Hepatocyte (in vitro differentiated cells): Measurements from ENCODE around the gene ARSJ. TPM values are rescaled to one million over a fixed set of nuclear protein-coding genes. Genes with fewer than 3 reads are reported as not detected.
"Not testable (repeated sequence)": the region's sequence is repeated elsewhere in the genome, so short reads cannot be mapped to it uniquely, and the experiment has no call there.

Experiments used
- DNase-seq: peaks from one replicate; pipeline ENCODE4 v3.0.0-alpha.2; 2016; ENCODE audit warnings: low spot score
- H2AFZ ChIP-seq: fragments of 200-600 bp; sonication (generic); 2 replicates; pipeline ENCODE4 v1.6.0; 2016; ENCODE audit warnings: antibody characterized with exemption, mild to moderate bottlenecking
- H3K27ac ChIP-seq: fragments of 200-600 bp; sonication (generic); 2 replicates; pipeline ENCODE4 v1.5.1; 2016; ENCODE audit warnings: mild to moderate bottlenecking
- H3K27me3 ChIP-seq: fragments of 200-600 bp; sonication (generic); 2 replicates; pipeline ENCODE4 v1.6.1; 2016
- H3K36me3 ChIP-seq: fragments of 200-600 bp; sonication (generic); replicated peaks from 2 replicates; pipeline ENCODE4 v1.5.1; 2016; ENCODE audit warnings: low read depth; ENCODE audit not compliant: insufficient read depth
- H3K4me1 ChIP-seq: fragments of 200-600 bp; sonication (generic); 2 replicates; pipeline ENCODE4 v1.5.1; 2016; ENCODE audit warnings: mild to moderate bottlenecking, moderate library complexity; ENCODE audit not compliant: insufficient read depth
- H3K4me2 ChIP-seq: fragments of 200-600 bp; sonication (generic); 2 replicates; pipeline ENCODE4 v1.6.0; 2016
- H3K4me3 ChIP-seq: fragments of 200-600 bp; sonication (generic); 2 replicates; pipeline ENCODE4 v1.5.1; 2016; ENCODE audit warnings: mild to moderate bottlenecking
- H3K79me2 ChIP-seq: fragments of 200-600 bp; sonication (generic); 2 replicates; pipeline ENCODE4 v1.6.0; 2017; ENCODE audit warnings: mild to moderate bottlenecking
- H3K9me2 ChIP-seq: fragments of 200-600 bp; sonication (generic); replicated peaks from 2 replicates; pipeline ENCODE4 v1.6.0; 2017; ENCODE audit warnings: mild to moderate bottlenecking; ENCODE audit not compliant: insufficient read depth
- H3K9me3 ChIP-seq: fragments of 200-600 bp; sonication (generic); 2 replicates; pipeline ENCODE4 v1.5.1; 2016; ENCODE audit warnings: low read depth, mild to moderate bottlenecking
- H4K20me1 ChIP-seq: fragments of 200-600 bp; sonication (generic); 2 replicates; pipeline ENCODE4 v1.6.0; 2016; ENCODE audit warnings: mild to moderate bottlenecking; ENCODE audit not compliant: insufficient read depth, poor library complexity, severe bottlenecking
- EZH2 ChIP-seq: fragments of 200-600 bp; sonication (generic); IDR thresholded peaks from 2 replicates; pipeline ENCODE4 v1.6.1; 2016; ENCODE audit warnings: antibody characterized with exemption, mild to moderate bottlenecking, borderline replicate concordance
- EZH2phosphoT487 ChIP-seq: fragments of 200-600 bp; sonication (generic); IDR thresholded peaks from one replicate; pipeline ENCODE4 v1.6.1; 2018; ENCODE audit warnings: antibody characterized with exemption, mild to moderate bottlenecking, low read depth, moderate library complexity; ENCODE audit not compliant: unreplicated experiment, severe bottlenecking
- WGBS: methylation state at CpG from one replicate; pipeline ENCODE4 v1.1.6; 2016; ENCODE audit warnings: low lambda C conversion rate; ENCODE audit errors: missing lambda C conversion rate; 5-methylcytosine and 5-hydroxymethylcytosine counted together
- polyA plus RNA-seq: library from polyadenylated mRNA; unstranded; fragments of >200 nt; fragmentation: Nextera tagmentation; extraction: Ambion mirVana; gene quantifications from 2 replicates; pipeline ENCODE4 v1.2.1, GENCODE V29; 2016
- total RNA-seq: library from RNA; depleted of rRNA; stranded (reverse); fragments of >200 nt; gene quantifications from 2 replicates; pipeline ENCODE4 v1.2.3, GENCODE V29; 2014
- TF ChIP-seq, protein P1 (sequence below): fragments of 200-600 bp; sonication (generic); IDR thresholded peaks from 2 replicates; pipeline ENCODE4 v1.5.1; 2016; ENCODE audit warnings: antibody characterized with exemption, mild to moderate bottlenecking; ENCODE audit not compliant: poor library complexity

ARSJ gene
- total and polyA plus RNA-seq, 2 experiments from 2014 or later: 7.6 to 13.8 TPM

DNA sequence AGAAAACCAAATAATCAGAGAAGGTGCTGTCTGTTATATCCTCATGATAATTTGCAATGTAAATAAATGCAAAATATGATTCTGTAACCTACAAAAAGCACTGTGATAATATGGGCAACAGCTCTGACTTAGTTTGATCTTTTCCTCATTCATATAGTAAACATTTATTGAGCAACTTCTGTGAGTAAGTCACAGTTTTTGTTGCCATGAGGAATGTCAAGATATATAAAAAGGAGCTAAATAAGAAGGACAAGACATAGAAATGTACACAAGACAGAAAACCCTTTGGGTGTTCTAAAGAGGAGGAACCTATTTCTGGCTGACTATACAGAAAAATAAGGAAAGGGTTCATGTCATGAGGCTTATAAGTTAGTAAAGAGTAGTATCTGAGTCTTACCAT lies 44.3 kb downstream of the ARSJ start:
- no peak for DNase-seq
- Histone ChIP-seq H3K4me2 (no peak overlapping the region), H3K27ac (no peak overlapping the region), H3K4me1 (no peaks in the 10 kb centered on the region), H3K4me3 (no peak overlapping the region), H3K36me3 (no peaks in the 10 kb centered on the region), H3K9me3 (no peaks in the 10 kb centered on the region), H3K9me2 (no peaks in the 10 kb centered on the region), H3K27me3 (no peaks in the 10 kb centered on the region), H4K20me1 (no peaks in the 10 kb centered on the region), H3K79me2 (peaks cover 15% of the 10 kb centered on the region), H2AFZ (no peak overlapping the region)
- no peak for TF ChIP-seq EZH2phosphoT487
- no peak for TF ChIP-seq EZH2

DNA sequence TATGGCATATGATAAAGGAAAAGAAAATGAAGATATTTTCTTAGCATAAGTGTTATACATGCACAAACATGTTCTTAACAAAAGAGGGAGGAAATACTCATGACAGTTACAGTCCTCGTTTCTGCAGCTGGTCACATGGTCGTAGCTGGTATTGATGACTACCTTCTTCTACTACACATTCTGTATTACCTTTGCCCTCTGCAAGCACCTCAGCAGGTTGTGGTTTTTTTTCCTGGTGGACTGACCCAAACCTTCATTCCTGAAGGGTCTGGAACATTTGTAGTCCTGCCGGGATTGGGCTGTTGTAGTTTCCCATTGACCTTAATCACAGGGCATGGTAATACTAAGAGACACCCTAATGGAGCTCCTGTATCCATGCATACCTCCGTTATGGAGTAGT lies 54.7 kb downstream of the ARSJ start:
- H3K27me3 ChIP-seq, H2AFZ ChIP-seq, H3K4me2 ChIP-seq, H3K9me2 ChIP-seq, H3K36me3 ChIP-seq, H3K27ac ChIP-seq, H4K20me1 ChIP-seq, H3K4me3 ChIP-seq, H3K4me1 ChIP-seq, DNase-seq, H3K79me2 ChIP-seq, H3K9me3 ChIP-seq: not testable (repeated sequence)
- WGBS: 90% methylated on average over 4 of the region's 4 CpGs

DNA sequence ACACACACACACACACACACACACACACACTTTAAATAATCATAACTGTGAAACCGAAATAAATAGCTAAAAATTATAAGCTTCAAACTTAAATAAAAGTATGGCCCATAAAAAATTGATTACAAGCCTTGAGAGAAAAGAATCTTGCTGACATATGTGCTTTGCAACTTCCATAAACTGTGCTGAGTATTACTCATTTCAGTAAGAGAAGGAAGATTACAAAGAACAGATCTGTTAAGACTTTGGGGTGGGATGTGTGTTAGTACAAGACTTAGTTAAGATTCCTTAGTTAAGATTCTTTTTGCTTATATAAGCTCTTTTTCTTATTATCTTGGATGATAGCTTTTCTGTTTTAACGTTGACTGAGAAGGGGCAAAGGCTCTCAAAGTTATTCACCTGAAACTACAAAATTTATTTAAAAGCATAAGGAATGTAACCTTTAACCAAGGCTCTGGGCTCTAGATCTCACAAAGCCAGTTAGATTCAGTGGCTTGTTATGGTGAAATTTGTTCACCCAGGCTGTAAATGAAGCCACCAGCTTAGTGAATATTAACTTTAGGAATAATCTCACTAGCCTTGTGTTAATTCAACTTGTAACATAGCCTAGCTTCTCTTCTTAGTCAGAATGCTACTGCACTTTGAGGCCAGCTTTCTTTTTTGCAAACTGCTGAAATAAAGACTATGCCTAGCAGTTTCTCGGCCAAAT lies 58.2 kb downstream of the ARSJ start:
- Histone ChIP-seq H3K4me1 (peaks cover 8% of the 10 kb centered on the region), H2AFZ (no peak overlapping the region), H3K4me3 (no peak overlapping the region), H3K27me3 (no peaks in the 10 kb centered on the region), H4K20me1 (no peaks in the 10 kb centered on the region), H3K9me2 (no peaks in the 10 kb centered on the region), H3K4me2 (peak overlapping the region; percentile 65), H3K79me2 (no peaks in the 10 kb centered on the region), H3K36me3 (no peaks in the 10 kb centered on the region), H3K27ac (peak overlapping the region; percentile 60), H3K9me3 (no peaks in the 10 kb centered on the region)
- peak; percentile 11 for DNase-seq
- TF ChIP-seq, protein P1, sequence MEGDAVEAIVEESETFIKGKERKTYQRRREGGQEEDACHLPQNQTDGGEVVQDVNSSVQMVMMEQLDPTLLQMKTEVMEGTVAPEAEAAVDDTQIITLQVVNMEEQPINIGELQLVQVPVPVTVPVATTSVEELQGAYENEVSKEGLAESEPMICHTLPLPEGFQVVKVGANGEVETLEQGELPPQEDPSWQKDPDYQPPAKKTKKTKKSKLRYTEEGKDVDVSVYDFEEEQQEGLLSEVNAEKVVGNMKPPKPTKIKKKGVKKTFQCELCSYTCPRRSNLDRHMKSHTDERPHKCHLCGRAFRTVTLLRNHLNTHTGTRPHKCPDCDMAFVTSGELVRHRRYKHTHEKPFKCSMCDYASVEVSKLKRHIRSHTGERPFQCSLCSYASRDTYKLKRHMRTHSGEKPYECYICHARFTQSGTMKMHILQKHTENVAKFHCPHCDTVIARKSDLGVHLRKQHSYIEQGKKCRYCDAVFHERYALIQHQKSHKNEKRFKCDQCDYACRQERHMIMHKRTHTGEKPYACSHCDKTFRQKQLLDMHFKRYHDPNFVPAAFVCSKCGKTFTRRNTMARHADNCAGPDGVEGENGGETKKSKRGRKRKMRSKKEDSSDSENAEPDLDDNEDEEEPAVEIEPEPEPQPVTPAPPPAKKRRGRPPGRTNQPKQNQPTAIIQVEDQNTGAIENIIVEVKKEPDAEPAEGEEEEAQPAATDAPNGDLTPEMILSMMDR: no peak
- TF ChIP-seq EZH2: no peak
- TF ChIP-seq EZH2phosphoT487: no peak
- 54% methylated on average over 3 of the region's 3 CpGs for WGBS

DNA sequence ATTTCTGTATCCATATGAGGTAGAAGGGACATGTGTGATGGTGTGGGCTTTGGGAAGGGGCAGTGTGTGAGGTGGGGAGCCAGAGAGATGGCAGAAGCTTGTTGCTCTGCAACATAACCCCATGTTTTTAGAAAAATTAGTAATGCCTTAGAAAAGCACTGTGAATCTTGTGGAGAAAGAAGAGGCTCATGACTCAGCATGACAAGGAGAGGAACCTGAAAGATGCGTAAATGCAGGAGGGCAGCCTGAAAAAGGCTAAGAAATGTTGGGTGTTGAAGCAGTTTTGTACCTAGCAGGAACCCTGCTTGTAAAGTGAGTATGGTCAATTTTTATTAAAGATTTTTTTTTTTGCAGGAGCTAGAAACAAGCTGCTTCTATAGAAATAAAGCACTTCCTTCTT lies 59.8 kb downstream of the ARSJ start:
- H3K79me2 ChIP-seq: no peaks in the 10 kb centered on the region
- H3K9me3 ChIP-seq: no peaks in the 10 kb centered on the region
- H3K36me3 ChIP-seq: no peaks in the 10 kb centered on the region
- no peaks in the 10 kb centered on the region for H3K27me3 ChIP-seq
- 94% methylated on average over 1 of the region's 1 CpG for whole genome bisulfite sequencing
- TF ChIP-seq, protein P1: no peak
- TF ChIP-seq EZH2 (no peak), EZH2phosphoT487 (no peak)
- H2AFZ ChIP-seq: no peak overlapping the region
- H3K27ac ChIP-seq: no peak overlapping the region
- no peaks in the 10 kb centered on the region for H3K9me2 ChIP-seq
- DNase-seq: no peak
- H3K4me1 ChIP-seq: peaks cover 8% of the 10 kb centered on the region
- no peak overlapping the region for H3K4me3 ChIP-seq
- H4K20me1 ChIP-seq: no peaks in the 10 kb centered on the region
- H3K4me2 ChIP-seq: no peak overlapping the region
